HG02571 (cell line): ENCODE data around the gene BLM.
"Not testable (repeated sequence)": the region's sequence is repeated elsewhere in the genome, so short reads cannot be mapped to it uniquely, and the experiment has no call there.

ENCODE experiments used
- ATAC-seq: cut with Tn5 transposase; IDR thresholded peaks from one replicate; pipeline ENCODE4 v1.9.1; 2021; ENCODE audit warnings: mild to moderate bottlenecking, moderate library complexity; ENCODE audit not compliant: unreplicated experiment

Gene BLM

DNA sequence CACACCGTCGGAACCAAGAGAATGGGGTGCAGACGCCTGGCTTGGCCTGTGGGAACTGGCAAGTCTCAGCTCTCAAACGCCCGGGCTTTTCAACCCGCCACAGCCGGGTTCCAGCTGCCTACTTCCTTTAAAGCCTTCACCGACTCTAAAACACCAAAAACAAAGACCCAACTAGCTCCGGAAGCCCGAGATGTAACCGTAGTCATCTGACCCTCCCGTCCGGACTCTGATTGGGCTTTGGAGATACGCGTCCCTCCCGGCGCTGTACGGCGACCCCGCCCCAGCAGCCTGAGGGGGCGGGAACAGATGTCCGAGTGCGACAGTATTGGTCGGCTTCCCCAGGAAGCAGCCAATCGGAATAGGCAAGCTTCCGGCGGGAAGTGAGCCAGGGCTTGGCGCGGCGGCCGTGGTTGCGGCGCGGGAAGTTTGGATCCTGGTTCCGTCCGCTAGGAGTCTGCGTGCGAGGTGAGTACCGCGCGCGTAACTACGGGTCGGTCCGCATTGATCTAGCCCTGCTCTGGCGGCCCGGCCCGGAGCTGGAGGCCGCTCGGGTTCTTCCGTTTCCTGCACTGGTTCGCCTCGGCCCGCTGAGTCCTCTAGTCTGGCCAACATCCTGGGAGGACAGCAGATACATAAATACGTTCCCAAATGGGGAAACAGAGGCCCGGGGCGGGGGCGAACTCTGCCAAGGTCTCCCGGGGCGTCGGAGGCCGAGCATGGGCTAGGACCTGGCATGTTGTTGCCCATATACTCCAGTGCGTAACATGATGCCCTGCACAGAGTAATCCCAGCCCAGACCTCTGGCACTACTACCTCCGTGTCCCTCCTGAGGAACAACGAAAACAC is at the start of gene BLM:
TSS of gene BLM (plus strand) at position 371 of the 846 bp plus-strand sequence. CDS start 30,047 bp downstream, outside the sequence.
- peak; percentile 98 for ATAC-seq

DNA sequence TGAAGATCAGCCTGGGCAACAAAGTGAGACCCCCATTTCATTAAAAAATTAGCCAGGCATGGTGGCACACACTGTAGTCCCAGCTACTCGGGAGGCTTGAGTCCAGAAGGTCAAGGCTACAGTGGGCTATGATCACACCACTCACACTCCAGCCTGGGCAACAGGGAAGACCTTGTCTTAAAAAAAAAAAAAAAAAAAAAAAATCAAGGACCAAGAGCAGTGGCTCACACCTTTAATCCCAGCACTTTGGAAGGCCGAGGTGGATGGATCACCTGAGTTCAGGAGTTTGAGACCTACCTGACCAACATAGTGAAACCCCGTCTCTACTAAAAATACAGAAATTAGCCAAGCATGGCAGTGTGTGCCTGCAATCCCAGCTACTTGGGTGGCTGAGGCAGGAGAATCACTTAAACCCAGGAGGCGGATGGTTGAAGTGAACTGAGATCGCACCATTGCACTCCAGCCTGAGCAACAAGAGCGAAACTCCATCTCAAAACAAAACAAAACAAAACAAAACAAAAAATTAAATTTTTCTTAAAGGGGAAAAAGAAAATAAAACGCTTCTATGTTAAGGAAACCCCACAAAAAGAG is 49.3 kb upstream of the BLM start:
- not testable (repeated sequence) for ATAC-seq

DNA sequence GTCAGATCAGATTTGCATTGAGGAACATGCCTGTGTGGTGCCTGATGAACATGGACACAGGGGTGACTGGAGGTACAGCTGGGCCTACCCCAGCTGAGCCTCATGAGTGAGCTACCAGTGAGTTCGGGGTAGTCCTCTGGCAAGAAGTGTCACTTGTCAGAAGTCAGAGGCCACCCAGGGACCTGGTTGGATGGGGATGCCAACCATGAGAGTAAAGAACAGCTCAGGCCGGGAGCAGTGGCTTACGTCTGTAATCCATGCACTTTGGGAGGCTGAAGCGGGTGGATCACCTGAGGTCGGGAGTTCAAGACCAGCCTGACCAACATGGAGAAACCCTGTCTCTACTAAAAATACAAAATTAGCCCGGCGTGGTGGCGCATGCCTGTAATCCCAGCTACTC is 46.5 kb upstream of the BLM start:
- not testable (repeated sequence) for ATAC-seq

DNA sequence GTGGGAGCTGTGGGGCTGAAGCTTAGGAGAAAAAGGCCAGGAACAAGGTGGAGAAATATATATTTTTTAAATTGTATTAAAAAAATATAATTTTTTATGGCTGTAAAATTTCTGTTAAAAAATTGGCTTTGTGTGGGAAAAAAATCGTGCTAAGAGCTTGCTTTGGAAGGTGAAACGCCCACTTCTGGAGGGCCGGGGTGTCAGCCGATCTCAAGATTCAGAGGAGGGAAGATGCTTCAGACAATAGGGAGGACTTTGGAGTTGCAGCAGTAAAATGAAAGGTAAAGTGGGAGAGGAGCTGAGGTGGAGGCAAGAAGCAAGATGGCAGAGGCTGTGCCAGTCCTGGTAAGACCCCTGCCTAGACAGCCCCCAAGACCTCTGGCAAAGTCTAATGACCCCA is 45.9 kb upstream of the BLM start:
- no peak for ATAC-seq

DNA sequence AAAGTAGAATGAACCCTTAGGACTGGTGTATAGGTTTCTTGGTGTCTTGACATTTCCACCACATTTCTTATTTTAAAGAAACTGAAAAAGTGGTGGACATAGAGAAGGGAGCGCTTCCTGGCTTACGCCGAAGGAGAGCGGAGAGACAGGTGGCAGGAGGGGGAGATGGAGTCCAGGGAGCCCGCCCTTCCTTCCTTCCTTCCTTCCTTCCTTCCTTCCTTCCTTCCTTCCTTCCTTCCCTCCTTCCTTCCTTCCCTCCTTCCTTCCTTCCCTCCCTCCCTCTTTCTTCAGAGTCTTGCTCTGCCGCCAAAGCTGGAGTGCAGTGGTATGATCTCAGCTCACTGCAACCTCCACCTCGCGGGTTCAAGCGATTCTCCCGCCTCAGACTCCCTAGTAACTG is 43.8 kb upstream of the BLM start:
- not testable (repeated sequence) for ATAC-seq

DNA sequence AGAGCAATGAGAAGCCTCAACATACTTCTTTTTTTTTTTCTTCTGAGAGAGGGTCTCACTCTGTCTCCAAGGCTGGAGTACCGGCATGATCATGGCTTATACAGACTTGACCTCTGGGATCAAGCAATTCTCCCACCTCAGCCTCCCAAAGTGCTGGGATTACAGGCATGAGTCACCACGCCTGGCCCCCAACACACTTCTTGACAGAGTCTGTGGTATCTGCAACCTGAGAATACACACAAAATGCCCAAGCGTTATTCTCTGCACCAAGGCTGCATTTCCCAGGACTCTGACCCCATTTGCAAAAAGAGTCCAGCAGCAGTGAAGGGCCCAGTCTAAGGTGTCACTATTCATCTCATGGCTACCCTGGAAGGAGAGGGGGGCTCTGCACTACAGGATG is 42.7 kb upstream of the BLM start:
- ATAC-seq, result no peak

DNA sequence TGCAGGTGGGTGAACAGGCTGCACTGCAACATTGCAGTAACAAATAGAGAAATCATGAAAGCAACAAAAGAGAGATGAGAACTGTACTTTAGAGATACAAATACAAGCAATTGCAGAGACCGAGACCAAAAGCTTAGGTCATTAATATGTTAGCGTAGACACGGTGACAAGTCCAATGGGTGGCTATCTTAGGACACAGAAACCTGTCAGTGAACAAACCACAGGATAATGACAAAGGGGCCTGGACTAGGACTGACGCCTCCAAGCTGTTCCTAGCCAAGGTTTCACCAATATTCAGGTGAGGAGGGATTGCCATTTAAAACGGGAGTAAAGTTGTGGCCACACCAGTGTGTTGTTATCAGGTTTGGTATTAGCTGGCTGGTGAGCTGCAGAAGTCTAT is 41.7 kb upstream of the BLM start:
- no peak for ATAC-seq

DNA sequence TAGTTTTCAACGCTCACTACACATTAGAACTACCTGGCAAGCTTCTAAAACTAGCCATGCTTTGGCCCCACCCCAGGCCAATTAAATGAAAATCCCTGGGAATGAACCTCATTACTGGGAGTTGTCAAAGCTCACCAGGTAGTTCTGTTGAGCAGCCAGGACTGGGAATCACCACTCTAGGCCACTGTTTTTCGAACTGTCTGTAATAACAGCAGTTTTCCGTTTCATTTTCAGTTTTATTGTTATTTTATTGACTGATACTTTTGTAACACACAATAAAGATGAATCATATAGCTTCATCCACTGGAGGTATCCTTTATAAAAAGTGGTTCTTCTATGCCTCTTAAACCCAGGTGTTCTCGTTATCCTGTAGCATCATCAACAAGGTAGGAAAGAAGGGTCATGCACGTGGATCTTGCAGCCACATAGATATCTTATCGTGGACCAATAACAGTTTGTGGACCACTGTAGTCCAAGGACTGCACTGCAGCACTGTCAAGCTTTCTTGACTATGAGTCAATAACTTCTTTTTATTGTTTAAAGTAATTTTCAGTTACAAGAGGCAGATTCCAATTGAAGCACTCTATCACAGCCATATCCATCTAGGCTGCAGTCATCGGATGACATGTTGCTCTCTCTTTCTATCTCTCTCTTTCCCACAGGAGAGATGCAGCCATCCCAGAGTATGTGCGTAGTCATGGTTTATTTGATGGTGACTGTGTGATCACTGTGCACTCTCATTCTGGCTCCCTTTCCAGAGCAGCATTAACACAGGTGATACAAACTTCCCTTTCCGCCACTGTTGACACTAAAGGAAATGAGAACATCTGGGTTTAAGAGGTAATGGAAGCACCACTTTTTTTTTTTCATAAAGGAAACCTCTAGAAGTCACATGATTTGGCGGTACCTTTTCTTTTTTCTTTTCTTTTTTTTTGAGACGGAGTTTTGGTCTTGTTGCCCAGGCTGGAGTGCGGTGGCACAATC is 39.0 kb upstream of the BLM start:
- ATAC-seq, result no peak

DNA sequence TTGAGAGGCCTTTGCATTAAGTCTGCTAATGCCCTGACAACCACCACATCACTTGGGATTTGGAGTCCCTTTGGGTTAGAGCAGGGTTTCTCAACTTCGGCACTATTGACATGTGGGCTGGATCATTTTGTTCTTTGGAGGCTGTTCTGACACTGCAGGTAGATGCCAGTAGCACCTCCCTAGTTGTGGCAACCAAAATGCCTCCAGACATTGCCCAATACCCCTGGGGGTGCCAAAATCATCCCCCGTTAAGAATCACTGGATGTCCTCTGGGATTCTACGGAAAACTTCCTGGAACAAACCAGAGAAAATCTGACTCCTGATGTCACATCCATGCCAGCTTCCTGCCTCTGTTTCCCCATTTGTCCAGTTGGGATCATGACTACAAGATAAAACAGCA is 37.2 kb upstream of the BLM start:
- no peak for ATAC-seq

DNA sequence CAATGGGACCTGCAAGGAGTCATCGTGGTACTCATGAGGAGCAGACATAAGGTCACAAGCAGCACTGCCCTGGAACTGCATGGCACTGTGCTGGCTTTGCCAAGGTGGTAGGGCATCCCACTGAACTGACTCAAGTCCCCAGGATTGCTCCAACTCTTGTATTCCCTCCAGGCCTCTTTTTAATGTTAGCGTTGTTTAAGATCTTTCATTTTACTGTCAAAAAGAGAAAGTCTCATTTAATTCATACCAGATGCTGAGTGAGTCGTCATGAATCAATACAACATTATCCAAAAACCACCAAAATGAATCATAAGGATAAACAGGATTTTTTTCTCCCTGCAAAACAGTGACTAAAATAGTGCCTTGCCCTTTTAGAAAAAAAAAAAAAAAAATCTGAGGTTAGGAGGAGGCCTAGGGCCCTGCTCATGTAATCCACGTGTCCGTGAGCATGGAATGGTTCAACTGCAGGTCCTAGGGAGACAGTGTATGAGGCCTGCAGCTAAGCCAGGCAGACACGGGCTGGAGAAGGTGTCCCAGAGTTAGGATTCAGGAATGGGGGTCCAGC is 36.7 kb upstream of the BLM start:
- no peak for ATAC-seq

DNA sequence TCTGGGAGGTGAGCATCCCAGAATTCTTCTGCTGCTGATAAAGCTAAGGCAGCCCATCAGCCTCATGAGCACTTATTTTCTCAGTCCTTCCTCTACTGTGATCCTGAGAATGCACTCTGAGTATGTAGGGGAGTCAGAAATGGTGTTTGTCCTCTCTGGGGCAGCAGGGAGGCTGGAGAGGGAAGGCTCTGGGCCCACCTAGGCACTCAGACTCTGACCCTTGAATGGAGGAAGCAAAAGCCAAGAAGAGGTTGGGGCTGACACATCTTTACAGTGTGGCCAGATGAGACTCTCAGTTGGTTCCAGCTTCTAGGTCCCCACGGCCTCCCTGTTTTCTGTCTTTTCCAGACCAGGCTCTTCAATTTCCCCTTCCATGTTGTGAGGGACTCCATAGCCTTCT is 36.1 kb upstream of the BLM start:
- no peak for ATAC-seq

DNA sequence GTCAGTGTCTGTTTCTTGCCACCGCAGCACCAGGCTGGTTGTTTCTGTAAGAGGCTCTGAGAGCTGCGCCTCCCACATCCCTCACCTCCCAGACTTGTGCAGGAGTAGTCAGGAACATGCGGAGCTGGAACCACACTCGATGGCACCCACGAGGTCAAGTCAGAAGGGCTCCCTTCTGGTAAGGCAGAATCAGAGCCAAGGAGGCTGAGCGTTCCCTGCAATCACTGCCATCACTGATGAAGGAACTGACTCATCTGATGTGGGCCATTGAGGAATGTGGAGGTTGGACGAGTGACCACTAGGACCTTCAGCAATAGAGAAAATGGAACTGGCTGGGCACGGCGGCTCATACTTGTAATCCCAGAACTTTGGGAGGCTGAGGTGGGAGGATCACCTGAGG is 35.7 kb upstream of the BLM start:
- ATAC-seq, result no peak

DNA sequence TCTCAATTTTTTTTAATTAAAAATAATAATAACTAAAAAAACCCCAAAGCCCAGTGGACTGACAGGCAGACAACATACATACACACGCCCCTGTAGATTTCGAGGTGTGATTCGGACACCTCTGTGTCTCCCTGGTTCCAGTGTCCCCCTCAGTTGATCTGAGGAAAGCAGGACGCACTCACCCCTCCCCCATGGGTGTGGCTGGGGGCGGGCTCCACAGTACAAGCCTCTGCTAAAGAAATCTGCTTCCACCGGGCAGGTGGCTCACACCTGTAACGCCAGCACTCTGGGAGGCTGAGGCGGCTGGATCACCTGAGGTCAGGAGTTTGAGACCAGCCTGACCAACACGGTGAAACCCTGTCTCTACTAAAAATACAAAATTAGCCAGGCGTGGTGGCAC is 33.8 kb upstream of the BLM start:
- no peak for ATAC-seq

DNA sequence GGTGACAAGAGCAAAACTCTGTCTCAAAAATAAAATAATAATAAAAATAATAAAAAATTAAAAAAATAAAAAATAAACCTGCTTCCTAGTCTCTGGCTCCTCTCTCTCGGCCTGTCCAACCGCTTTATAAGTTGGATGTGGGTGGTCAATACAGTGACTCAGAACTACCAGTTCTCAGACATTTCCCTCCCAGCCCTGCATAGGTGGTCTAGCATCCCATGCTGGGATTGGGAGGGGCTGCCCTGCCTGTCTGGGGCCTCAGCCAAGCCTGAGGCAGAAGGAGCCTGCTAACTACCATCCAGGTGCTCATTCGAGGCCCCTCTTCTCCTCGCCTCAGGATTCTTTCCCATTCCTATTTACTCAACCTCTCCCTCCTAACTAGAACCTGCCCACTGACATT is 33.3 kb upstream of the BLM start:
- ATAC-seq, result no peak

DNA sequence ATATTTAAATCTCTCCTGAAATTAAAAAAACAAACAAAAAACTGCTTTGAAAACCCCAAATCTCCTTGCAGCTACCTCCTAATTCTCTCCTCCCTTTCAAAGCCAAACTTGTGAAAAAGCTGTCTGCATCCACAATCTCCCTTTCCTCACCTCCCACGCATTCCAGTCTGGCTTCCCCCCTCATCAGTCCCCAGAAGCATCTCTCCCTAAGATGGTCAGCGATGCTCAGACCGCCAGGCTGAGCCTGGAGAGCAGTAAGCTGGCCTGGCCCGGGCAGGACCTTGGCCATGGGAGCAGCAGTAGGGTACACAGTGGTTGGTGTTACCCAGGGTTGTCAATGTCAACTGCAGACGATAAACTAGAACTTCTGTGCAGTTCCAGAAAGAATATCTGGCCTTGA is 32.9 kb upstream of the BLM start:
- no peak for ATAC-seq

DNA sequence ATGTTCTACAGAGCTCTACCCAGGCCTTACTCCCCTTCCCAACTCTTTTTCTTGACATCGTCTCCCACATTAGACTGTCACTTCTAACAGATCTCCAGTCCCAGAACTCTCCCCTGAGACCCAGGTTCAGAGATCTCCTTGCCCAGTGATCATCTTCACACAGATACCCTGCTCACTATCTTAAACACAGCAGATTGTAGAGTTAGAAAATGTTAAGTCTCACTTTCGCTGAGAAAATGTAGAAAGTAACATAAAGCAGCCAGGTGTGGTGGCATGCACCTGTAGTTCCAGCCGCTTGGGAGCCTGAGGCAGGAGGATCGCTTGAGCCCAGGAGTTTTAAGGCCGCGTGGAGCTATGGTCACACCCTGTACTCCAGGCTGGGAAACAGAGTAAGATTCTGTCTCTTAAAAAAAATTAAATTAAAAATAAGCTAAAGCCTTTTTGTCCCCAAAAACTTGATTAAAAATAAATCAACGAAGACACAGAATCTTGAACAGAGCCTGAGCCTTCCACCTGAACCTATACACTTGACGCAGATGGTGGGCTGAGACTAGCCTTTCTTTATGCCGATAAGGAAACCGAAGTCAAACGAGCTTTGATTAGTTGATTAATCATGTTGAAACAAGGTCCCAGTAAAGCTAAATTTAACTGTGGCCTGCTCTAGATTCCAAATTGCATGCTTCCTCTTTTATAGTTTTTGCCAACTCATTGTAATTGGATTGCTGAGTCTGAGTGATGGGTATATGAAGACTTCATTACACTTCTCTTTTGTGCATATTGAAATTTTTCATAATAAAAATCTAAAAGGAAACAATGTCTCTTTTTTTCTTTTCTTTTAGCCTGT is 31.3 kb upstream of the BLM start:
- ATAC-seq, result no peak

DNA sequence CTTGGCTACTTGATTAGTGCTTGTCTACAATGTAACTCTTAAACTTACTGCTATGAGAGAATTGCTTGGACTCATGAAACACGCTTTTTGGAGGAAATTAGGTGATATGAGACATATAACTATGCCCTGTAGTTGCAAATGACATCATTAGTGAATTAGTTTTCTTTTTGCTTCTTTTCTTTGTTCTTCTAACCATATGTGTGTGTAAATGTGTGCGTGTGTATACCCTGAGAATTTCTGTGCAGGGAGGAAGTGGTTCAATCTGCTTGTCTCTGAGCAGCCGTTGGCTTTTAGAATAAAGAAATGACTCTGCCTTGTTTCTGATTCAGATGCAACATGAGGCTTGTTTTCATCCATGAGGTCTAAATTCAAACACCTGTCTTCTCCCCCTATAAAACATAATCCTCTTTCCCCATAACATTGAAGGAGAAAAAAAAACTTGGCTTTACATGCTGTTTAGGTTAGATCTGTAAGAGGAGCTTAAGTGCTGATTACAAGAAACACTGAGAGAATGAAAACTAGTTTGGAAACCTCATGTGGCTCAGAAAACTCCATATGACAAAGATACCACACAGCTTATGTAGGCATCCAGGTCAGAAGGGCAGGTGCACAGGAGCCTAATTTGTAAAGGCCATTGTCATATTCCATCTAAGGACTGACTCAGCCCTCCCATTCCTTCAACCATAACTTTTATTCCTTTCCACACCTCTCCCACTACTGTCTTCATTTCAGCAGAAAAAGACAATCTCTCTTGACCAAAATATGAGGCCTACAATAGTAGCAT is 30.5 kb upstream of the BLM start:
- ATAC-seq, result peak; percentile 73

DNA sequence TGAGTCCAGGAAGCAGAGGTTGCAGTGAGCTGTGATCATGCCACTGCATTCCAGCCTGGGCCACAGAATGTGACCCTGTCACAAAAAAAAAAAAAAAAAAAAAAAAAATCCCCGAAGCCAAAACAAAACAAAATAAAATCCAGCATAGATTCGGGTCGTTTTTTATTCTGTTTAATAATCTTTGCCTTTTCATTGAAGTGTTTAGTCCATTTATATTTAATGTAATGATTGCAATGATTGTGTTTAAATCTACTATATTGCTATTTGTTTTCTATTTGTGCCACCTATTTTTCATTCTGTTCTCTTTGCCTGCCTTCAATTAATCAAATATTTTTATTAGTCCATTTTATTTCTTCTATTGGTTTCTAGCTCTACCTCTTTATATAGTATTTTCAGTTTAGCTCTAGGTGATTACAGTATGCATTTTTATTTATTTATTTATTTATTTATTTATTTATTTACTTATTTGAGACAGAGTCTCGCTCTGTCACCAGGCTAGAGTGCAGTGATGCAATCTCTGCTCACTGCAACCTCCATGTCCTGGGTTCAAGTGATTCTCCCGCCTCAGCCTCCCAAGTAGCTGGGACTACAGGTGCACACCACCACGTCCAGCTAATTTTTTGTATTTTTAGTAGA is 27.7 kb upstream of the BLM start:
- not testable (repeated sequence) for ATAC-seq

DNA sequence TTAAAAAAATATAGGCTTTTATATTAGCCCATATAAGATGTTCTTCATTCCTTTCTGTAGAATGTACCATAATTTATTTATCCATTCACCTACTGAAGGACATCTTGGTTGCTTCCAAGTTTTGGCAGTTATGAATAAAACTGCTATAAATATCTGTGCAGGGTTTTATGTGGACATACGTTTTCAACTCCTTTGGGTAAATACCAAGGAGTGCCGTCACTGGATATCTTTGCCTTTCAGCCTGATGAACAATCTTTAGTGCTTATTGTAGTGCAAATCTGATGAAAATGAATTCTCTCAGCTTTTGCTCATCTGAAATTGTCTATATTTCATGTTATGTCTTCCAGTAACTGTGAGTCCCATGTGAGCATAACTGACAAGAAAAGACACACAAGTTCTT is 26.6 kb upstream of the BLM start:
- no peak for ATAC-seq
